Hematopoietic multipotent progenitor cell treated with erythropoietin and hydrocortisone succinate and interleukin-3 and kit ligand, for 15 days (in vitro differentiated cells): ENCODE data around the gene CAMTA1.
"Not testable (repeated sequence)": the region's sequence is repeated elsewhere in the genome, so short reads cannot be mapped to it uniquely, and the experiment has no call there.

ENCODE experiments used
- DNase-seq: peaks from one replicate; pipeline ENCODE4 v3.0.0-alpha.2; 2015; ENCODE audit warnings: low spot score

The CAMTA1 gene

DNA sequence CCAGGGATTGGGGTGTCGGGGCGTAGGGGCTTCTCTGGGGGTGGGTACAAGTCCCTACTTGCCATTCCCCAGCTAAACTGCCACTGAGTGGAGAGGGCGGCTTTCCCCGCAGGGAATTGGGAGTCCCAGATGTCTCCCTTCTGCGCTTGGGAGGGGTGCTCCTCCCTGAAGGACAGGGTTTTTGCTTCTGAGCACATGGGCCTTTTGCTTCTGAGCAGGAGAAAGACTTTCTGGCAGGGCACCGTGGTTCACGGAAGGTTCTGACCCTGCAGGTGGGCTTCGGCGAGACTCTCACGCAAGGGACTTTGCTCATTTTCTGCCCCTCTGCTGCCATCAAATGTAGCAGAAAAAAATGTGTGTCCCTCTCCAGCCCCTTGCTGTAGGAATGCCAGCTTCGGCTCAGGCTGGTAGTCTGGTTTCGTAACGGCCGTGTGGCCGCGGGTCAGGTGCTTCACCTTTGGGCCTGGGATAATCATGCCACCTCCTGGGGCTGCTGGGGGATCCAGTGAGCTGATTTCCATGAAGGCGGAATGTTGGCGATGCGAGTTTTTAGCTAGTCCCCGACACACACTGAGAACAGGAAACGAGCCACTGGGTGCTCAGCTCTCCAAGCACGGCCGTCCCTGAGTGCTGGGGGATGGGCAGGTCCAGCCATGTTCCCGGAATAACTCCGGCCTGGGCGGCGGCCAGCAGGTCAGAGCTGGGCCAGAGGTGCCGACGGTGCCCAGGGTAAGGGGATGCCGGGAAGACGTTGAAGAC is 364.0 kb downstream of the CAMTA1 start:
- no peak for DNase-seq

DNA sequence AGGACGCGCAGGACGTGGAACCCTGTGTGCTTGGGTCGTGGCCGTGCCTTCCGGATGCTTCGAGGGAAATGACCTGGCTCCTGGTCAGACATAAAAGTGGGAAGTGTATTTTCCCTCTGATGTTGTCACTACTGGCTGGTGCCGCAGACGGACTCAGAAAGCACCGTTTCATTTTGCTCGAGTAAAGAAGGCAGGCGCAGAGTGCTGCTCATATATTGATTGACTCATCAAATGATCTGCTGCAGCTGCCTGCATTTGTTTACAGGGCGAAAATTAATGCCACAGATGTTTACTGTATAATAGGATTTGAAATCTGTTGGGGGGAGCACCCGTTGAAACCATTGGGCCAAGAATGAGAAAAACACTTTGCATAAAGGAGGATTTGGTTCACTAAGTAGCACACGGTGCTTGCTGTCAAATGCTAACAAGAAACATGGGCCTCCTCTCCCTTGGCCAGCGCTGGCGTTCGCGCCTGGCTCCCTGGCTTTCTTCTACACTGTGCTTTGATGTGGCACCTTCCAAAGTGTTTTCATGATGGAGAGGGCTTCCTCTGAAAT is 365.5 kb downstream of the CAMTA1 start:
- DNase-seq, result no peak

- no peak for DNase-seq
Measured at GRCh38 chr1:7151978-7152377, 366.7 kb downstream of the CAMTA1 start.

GRCh38 chr1:7152655-7153054 is 367.4 kb downstream of the CAMTA1 start:
- no peak for DNase-seq

- no peak for DNase-seq
Measured at GRCh38 chr1:7153464-7153863, 368.2 kb downstream of the CAMTA1 start.

GRCh38 chr1:7159116-7159781 is 374.0 kb downstream of the CAMTA1 start:
- no peak for DNase-seq

DNA sequence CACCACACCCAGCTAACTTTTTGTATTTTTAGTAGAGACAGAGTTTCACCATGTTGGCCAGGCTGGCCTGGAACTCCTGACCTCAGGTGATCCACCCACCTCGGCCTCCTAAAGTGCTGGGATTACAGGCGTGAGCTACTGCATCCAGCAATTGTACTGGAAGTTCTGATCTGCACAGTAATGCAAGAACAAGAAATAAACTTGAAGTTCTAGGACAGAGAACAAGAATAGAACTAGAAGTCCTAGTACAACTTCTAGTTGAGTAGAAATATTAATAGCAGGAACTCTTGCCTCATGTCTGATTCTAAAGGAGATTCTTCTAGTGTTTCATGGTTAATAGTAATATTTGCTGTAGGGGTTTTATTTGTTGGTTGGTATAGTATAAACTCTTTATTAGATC is 383.3 kb downstream of the CAMTA1 start:
- DNase-seq, result not testable (repeated sequence)

- DNase-seq, result no peak
Measured at GRCh38 chr1:7171168-7171567, 385.9 kb downstream of the CAMTA1 start.

DNA sequence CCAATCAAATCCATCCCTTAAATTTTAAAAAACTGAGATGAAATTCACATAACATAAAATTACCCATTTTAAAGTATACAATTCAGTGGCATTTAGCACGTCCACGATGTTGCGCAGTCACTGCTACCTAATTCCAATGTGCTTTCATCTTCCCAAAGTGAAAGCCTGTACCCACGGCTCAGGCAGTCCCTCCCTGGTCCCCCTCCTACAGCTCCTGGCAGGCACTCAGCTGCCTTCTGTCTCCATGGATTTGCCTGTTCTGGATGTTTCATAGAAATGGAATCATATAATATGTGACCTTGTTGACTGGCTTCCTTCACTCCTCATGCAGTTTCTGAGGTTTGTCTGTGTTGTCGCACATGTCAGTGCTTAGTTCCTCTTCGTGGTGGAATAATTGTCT is 386.3 kb downstream of the CAMTA1 start:
- no peak for DNase-seq

DNA sequence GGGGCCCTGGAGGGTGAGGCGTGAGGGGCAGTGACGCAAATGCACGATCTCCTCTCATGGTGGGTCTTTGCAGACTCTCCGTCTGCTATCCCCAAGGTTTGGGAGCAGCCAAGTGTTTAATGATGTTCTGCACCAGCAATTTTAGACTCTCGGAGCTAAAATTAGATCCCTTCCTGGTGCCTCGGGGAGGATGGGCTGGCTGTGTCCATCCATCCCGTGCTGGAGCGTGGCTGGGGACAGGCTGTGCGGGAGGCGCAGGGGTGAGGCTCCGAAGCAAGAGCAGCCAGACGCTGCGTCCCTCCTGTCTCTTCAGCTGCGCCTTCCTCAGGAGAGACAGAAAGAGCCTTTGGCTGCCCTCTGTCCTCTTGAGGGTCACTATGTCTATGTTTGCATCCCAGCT is 387.6 kb downstream of the CAMTA1 start:
- no peak for DNase-seq

DNA sequence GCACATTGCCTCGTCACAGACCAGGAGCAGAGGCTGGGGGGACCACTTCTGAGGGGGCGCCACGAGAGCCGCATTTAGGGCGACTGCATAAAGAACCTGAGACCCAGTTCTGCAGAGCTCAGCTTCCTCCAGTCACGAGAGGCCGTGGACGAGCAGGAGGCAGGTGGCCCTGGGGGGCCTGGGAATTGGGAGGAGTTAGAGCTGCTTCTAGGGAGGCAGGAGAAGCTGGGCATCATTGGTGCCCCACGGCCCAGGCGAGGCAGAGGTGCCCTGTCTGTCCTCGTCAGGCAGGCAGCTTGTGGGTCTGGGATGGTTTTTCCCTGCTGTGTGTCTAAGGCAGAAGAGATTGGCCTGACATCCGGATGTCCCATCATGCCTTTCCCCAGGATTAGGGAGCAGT is 389.3 kb downstream of the CAMTA1 start:
- no peak for DNase-seq

DNA sequence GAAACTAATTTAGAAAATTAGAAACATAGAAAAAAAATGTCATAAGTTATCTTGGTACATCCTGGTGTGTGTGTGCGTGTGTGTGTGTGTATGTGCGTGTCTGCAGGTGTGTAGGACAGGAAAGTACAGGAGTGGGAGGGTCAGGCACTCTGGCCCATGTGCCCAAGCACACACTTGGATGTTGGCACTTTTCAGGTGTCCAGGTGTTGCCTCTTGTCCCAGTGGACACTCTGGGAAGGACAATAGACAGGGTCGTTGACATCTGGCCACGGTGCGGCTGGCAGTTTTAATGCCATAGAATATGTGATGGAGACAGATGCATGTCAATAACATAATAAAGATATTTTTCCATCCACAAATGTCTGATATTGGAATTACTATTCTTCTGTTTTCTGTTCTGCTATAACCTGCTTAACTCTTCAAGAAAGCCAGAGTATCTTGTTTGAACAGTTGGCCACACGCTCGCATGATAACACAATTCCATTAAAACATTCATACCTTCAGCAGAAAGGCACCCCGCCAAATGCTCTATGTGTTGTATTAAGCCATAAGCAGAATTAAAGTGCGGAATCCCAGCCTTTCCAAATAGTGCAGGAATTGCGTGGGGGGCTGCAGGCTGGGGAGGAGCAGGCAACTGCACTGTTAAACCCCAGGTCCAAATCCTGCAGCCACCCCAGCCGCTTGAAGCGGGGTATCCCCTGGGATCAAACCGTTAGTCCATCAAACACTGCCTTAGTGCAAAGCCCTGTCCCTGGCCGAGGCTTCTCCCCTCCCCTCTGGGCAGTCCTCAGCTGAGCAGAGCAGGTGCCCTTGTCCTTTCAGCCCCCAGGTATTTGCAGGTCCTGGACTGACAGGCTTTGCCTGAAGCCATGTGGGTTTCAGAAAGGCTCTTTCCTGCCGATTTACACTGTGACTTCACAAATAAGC is 390.0 kb downstream of the CAMTA1 start:
- no peak for DNase-seq

- DNase-seq, result no peak
Measured at GRCh38 chr1:7177021-7177420, 391.8 kb downstream of the CAMTA1 start.

DNA sequence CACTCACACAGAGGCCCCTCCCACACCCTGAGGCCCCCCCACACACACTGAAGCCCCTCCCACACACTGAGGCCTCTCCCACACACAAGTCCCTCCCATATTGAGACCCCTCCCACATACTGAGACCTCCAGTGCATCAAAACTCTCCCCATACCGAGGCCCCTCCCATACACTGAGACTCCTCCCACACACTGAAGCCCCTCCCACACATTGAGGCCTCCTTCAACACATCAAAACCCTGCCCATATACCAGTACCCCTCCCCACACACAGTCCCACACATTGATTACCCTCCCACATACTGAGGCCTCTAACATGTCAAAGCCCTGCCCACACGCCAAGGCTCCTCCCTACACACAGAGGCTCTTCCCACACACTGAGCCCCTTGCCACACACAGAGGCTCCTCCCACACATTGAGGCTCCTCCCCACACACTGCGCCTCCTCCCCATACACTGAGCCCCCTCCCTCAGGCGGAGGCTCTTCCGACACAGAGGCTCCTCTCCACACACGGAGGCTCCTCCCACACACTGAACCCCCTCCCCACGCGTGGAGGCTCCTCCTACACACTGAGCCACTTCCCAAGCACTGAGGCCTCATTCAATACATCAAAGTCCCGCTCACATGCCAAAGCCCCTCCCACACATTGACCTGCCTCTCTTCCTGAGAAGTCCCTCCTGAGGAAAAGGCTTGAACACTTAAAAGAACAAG is 392.3 kb downstream of the CAMTA1 start:
- DNase-seq, result no peak

DNA sequence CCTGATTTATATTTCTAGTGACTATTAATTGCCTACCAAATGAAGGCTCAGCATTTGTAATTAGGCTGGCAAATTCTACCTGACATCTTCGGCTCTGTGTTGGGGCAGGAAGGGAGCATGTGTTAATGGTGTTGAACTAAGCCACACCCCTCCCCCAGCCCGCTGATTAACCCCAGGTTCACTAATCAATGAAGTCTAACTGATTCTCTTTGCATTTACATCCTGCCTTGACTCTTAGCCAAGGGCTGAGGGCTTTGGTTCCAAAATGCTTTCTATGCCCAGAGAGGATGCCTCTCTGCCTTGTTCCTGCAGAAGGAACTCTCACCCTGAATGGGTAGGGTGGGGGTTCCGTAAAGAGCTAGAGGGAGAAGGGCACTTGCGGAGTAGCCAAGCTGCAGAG is 393.1 kb downstream of the CAMTA1 start:
- no peak for DNase-seq

- no peak for DNase-seq
Measured at GRCh38 chr1:7178741-7179140, 393.5 kb downstream of the CAMTA1 start.

DNA sequence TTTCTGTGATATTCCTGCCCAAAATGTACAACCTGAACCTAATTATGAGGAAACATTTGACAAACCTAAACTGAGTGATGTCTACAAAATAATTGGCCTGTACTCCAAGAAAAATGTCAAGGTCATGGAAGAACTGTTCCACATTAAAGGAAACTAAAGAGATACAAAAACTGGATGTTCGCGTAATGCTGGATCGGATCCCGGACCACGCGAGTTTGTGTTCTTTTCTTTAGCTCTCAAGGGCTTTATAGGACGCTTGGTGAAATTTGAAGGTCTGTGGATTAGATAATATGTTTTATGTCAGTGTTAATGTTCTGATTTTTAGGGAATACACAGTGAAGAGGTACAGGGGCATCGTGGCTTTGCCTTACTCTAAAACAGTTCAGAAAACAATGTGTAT is 400.5 kb downstream of the CAMTA1 start:
- DNase-seq, result no peak

- no peak for DNase-seq
Measured at GRCh38 chr1:7186382-7187111, 401.3 kb downstream of the CAMTA1 start.

DNA sequence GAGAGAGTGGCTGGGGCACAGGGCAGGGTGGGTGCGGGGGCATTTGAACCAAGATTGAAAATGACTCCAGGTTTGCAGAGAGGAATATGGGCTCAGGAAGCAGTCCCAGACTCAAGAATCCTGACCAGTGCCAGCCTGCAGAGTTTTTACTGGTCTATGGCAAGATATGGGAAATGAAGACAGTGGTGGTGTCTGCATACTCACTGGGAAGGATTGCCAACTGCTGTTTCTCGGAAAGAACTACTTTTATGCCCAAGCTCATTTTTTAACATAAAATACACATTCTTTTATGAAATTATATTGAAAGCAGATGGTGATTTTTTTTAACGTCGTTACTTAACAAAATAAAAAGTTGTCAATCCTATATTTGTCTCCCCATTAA is 401.8 kb downstream of the CAMTA1 start:
- no peak for DNase-seq

DNA sequence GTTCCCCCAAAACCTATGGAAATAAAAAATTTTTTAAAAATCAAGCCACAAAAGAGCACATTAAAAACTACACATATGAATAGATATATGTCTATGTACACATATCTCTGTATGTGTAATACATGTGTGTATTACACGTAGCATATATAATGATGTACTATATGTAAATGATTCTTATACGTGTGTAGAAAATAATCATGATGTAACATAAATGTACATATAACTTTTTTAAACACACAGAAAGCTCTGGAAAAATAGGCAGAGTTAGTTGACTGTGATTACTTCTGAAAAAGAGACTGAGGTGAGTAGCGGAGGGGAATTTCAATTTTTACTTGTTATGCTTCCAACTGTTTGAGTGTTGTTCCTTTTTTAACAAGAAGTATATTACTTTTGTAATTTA is 405.0 kb downstream of the CAMTA1 start:
- DNase-seq, result no peak

DNA sequence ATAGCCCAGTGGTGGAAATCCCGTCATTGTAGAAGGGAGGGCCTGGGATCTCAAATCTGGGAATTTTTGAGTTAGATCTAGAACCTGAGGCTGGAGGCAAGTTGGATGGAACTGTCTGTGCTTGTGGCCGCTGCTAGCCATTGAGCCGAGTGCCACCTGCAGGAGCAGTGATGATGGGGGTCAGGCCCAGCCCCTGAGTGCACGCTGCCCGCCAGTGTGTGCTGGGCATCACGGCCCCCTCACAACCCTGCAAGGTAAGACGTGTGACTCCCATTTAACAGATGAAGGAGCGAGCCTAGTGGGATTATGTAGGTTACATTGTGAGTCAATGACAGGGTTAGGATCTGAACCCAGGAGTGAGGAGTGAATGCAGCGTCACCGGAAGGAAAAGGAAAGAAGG is 407.2 kb downstream of the CAMTA1 start:
- no peak for DNase-seq
